Uterus (tissue), 4 donors: ENCODE data around the gene MACROH2A2. TPM values are rescaled to one million over a fixed set of nuclear protein-coding genes. Genes with fewer than 3 reads are reported as not detected.

Source experiments
- DNase-seq, 2 donors: peaks; one replicate each; pipeline ENCODE4 v3.0.0-alpha.2; 2019 to 2020
- H3K27ac ChIP-seq, 2 donors: fragments of 200-600 bp; sonication (generic); 1 replicate in 1 of 2; 2 replicates in 1 of 2; pipeline ENCODE4 v1.5.1; 2016 to 2018
- H3K27me3 ChIP-seq, 2 donors: fragments of 200-600 bp; sonication (generic); one replicate each; pipeline ENCODE4 v1.5.1; 2018 to 2019; ENCODE audit warnings: control low read depth in 1 of 2
- H3K36me3 ChIP-seq, 2 donors: fragments of 200-600 bp; sonication (generic); one replicate each; pipeline ENCODE4 v1.5.1; 2019; ENCODE audit warnings: control low read depth in 1 of 2
- H3K4me1 ChIP-seq, 2 donors: fragments of 200-600 bp; sonication (generic); one replicate each; pipeline ENCODE4 v1.5.1; 2018 to 2019; ENCODE audit warnings: control low read depth in 1 of 2
- H3K4me3 ChIP-seq, 2 donors: fragments of 200-600 bp; sonication (generic); 1 replicate in 1 of 2; 2 replicates in 1 of 2; pipeline ENCODE4 v1.5.1; 2018 to 2019; ENCODE audit warnings: mild to moderate bottlenecking in 1 of 2
- H3K9me3 ChIP-seq, 2 donors: fragments of 200-600 bp; sonication (generic); one replicate each; pipeline ENCODE4 v1.5.1; 2019; ENCODE audit warnings: control low read depth in 1 of 2
- POLR2A ChIP-seq, 2 donors: fragments of 450-650 bp; IDR thresholded peaks; one replicate each; pipeline ENCODE4 v1.6.1; 2016; ENCODE audit warnings: antibody characterized with exemption in 2 of 2, mild to moderate bottlenecking in 1 of 2, moderate library complexity in 1 of 2
- intact Hi-C: fragments of 100-400 bp; cut with DNase I; formaldehyde crosslinking; loops from one replicate; pipeline ENCODE4 v1.15.1; 2023; ENCODE audit warnings: low total_unique reads
- total RNA-seq, 4 donors: library from RNA; depleted of rRNA in 3 of 4; stranded (reverse); fragments of >200 nt in 3 of 4; gene quantifications; one replicate each; pipeline versions ENCODE4 v1.1.0 to v1.2.4, GENCODE V29; 2014 to 2023
- TF ChIP-seq, protein P1 (sequence below), 4 experiments: fragments of 200-600 bp in 2 of 4; fragments of 450-650 bp in 2 of 4; sonication (generic) in 2 of 4; IDR thresholded peaks; one replicate each; pipeline ENCODE4 v1.5.1; 2016 to 2019; ENCODE audit warnings: antibody characterized with exemption in 4 of 4, mild to moderate bottlenecking in 2 of 4, moderate library complexity in 1 of 4
- donor health status: DM: yes; HTN: yes; CAD: no.

MACROH2A2 gene
- total RNA-seq, 4 donors from 2014 or later, result 1.8 to 35.0 (median 9.4) TPM

GRCh38 chr10:70144372-70145110, 91.9 kb downstream of the MACROH2A2 start:
- no peaks in the 10 kb centered on the region for H3K4me1 ChIP-seq
- H3K27me3 ChIP-seq, result no peaks in the 10 kb centered on the region
- H3K36me3 ChIP-seq, result no peaks in the 10 kb centered on the region
- no peak for DNase-seq
- peak overlapping the region in 1 of 2 donors; percentile 67 for H3K4me3 ChIP-seq
- no peaks in the 10 kb centered on the region for H3K9me3 ChIP-seq
- TF ChIP-seq, protein P1, sequence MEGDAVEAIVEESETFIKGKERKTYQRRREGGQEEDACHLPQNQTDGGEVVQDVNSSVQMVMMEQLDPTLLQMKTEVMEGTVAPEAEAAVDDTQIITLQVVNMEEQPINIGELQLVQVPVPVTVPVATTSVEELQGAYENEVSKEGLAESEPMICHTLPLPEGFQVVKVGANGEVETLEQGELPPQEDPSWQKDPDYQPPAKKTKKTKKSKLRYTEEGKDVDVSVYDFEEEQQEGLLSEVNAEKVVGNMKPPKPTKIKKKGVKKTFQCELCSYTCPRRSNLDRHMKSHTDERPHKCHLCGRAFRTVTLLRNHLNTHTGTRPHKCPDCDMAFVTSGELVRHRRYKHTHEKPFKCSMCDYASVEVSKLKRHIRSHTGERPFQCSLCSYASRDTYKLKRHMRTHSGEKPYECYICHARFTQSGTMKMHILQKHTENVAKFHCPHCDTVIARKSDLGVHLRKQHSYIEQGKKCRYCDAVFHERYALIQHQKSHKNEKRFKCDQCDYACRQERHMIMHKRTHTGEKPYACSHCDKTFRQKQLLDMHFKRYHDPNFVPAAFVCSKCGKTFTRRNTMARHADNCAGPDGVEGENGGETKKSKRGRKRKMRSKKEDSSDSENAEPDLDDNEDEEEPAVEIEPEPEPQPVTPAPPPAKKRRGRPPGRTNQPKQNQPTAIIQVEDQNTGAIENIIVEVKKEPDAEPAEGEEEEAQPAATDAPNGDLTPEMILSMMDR (IDR thresholded peaks at IDR 0.05), result no peak
- no peak for TF ChIP-seq POLR2A (IDR thresholded peaks at IDR 0.05)
- intact Hi-C loops, result no loop called here
- peak overlapping the region in 1 of 2 donors; percentile 84 for H3K27ac ChIP-seq

DNA sequence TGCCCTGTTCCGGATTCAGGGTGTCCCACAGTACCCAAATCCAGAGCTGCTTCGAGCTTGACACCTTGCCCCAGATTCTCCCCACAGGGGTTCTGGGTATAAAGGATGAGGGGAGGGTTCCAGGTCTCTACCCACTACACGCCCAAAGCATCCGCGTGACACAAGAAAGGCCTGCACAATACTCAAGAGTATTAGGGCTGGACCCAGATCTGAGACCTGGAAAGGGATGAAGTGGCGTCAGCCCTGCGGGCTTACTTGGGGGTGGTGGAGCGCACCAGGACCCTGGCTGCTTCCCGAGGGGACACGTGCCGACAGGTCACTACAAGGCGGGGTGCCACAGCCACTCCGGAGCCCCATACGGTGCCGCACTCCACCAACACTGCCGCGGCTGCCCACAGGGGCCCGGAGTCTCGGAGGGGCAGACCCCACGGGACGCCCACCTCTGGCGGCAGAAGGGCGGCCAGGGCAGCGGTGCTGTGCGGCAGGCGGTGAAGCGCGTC, 92.6 kb downstream of the MACROH2A2 start:
- DNase-seq, result peak in 1 of 2 donors; percentile 35
- Histone ChIP-seq H3K27me3 (no peaks in the 10 kb centered on the region), H3K27ac (peak overlapping the region; percentile 84 to 94), H3K4me3 (peak overlapping the region; percentile 61 to 67), H3K4me1 (no peaks in the 10 kb centered on the region), H3K9me3 (no peaks in the 10 kb centered on the region), H3K36me3 (no peaks in the 10 kb centered on the region)
- no peak for TF ChIP-seq POLR2A (IDR thresholded peaks at IDR 0.05)
- TF ChIP-seq, protein P1 (IDR thresholded peaks at IDR 0.05), result no peak
- intact Hi-C loops, result no loop called here

DNA sequence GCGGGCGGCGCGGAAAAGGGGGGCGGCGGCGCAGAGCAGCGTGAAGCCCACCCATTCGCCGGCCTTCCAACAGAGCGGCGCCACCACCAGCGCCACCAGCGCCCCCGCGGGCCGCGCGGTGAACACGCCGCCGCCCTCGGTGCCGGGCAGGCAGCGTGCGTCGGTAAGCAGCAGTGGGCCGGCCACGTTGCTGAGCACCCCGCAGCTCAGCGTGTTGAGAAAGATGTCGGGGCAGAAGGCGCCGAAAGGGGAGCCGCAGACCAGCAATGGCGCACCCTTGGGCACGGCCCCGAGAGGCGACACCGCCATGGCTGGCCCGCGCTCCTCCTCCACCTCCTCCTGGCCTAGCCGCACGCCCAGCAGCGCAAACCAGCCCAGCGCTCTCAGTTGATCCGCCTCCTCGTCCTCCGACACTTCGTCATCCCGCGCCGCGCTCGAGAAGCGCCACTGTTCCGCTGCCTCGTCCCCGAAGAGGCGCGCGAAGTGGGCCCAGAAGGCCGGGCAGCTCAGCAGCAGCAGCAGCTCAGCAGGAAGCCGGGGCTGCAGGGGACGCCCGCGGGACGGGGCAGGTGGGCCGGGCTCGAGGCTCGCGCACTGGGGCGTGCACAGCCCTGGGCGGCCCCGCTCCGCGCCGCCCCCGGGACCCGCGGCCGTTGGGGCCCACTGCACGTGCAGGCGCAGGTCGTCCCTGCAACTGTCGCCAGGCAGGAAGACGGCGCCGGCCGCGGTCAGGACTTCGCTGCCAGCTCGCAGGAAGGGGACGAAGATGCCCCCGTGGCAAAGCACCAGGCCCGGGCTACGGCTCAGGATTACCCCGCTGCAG, 93.2 kb downstream of the MACROH2A2 start:
- H3K36me3 ChIP-seq, result no peaks in the 10 kb centered on the region
- peak overlapping the region; percentile 61 to 67 for H3K4me3 ChIP-seq
- intact Hi-C loops, result no loop called here
- H3K9me3 ChIP-seq, result no peaks in the 10 kb centered on the region
- H3K27me3 ChIP-seq, result no peaks in the 10 kb centered on the region
- DNase-seq, result peak; percentile 50 to 55
- peak overlapping the region; percentile 84 to 94 for H3K27ac ChIP-seq
- no peaks in the 10 kb centered on the region for H3K4me1 ChIP-seq
- no peak for TF ChIP-seq POLR2A (IDR thresholded peaks at IDR 0.05)
- TF ChIP-seq, protein P1 (IDR thresholded peaks at IDR 0.05), result peak; percentile 15 to 74 (median 62)

DNA sequence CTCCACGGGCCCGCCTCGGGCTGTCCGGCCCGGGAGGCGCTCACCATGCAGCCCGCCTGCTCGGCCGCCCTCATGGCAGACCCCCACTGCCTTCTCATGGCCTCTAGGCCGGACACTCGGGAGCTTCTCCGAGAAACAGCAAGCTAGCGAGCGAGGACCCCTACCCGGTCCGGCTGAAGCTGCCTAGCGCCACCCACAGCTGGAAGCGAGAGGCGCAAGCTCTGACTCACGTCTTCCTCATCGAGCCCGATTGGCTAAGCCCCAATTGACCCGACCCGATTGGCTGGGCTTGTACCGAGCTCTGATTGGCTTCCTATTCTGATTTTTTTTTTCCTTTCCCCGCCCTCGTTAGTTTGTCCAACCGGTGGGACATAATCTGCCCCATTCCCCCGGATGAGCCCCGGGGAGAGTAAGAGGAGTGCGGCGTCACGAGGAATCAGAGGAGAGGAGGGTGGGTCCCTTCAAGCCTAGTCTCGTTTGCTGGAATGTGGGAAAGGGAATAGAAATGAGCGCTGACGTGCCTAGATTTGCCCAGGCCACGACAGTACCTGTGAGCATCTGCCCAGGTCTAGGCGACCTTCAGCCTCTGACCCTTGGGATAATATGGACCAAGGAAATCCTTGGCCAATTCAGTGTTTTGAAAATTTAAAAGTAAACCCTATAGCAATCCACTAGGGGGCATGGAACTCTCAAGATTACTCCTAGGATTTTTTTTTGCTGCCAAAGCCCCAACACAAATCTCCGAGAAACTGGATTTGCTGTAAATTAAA, 94.0 kb downstream of the MACROH2A2 start, which contains the start of gene TYSND1:
TYSND1 (minus strand) TSS at position 212 of the 770 bp plus-strand sequence; CDS start at position 98, 114 bp downstream.
- DNase-seq, result peak; percentile 98
- H3K36me3 ChIP-seq, result no peaks in the 10 kb centered on the region
- H3K9me3 ChIP-seq, result no peaks in the 10 kb centered on the region
- H3K27me3 ChIP-seq, result no peaks in the 10 kb centered on the region
- H3K4me1 ChIP-seq, result no peaks in the 10 kb centered on the region
- intact Hi-C loops, result no loop called here
- peak within 1 kb of the TSS; percentile 84 to 94 for H3K27ac ChIP-seq
- peak within 1 kb of the TSS; percentile 61 to 67 for H3K4me3 ChIP-seq
- peak; percentile 79 to 85 for TF ChIP-seq POLR2A (IDR thresholded peaks at IDR 0.05)
- TF ChIP-seq, protein P1 (IDR thresholded peaks at IDR 0.05), result peak; percentile 60 to 84 (median 82)
